ENCODE results near the gene SH3BP2. TPM values are rescaled to one million over a fixed set of nuclear protein-coding genes. Genes with fewer than 3 reads are reported as not detected.
A peak's percentile ranks its signal among the peaks of the same experiment; 100 is the strongest.

SH3BP2 gene
- total and polyA plus RNA-seq, 12 donors = 10.4 to 47.7 (median 16.4) TPM

DNA sequence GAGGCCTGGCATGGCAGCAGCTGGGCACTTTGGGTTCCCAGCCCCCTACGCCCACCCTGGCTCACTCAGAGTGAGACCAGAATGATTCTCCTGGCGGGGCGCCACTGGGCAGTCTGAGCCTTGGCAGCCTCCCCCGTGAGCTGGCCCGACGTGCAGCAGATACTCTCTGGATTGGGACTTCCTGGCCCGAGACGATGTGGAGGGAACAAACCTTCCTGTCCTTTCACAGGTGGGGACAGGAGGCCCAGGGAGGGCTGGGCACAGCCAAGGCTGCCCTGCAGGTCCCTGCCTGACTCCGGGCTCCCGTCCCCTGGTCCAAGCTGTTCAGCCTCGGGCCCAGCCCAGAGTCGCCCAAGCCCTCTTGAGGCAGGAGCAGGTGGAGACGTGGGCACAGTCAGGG, 32.9 kb downstream of the SH3BP2 start:
- H3K4me3 ChIP-seq = no peak overlapping the region
- H3K9me3 ChIP-seq = no peaks in the 10 kb centered on the region
- no peak overlapping the region for H3K27ac ChIP-seq
- no peaks in the 10 kb centered on the region for H3K27me3 ChIP-seq
- H3K4me1 ChIP-seq = peaks cover 0 to 18% (median 11%) of the 10 kb centered on the region in 9 donors
- H3K36me3 ChIP-seq = peaks cover 0 to 95% (median 12%) of the 10 kb centered on the region in 9 donors
- ATAC-seq (peak in 4 of 8 donors; percentile 34 to 62 (median 44)), DNase-seq (peak in 1 of 2 donors; percentile 48)
- WGBS, 2 donors = 47 to 61% methylated on average over 13 of the region's 13 CpGs
- intact Hi-C loops (cut with DNase I) = no loop called here
- TF ChIP-seq, protein P1, sequence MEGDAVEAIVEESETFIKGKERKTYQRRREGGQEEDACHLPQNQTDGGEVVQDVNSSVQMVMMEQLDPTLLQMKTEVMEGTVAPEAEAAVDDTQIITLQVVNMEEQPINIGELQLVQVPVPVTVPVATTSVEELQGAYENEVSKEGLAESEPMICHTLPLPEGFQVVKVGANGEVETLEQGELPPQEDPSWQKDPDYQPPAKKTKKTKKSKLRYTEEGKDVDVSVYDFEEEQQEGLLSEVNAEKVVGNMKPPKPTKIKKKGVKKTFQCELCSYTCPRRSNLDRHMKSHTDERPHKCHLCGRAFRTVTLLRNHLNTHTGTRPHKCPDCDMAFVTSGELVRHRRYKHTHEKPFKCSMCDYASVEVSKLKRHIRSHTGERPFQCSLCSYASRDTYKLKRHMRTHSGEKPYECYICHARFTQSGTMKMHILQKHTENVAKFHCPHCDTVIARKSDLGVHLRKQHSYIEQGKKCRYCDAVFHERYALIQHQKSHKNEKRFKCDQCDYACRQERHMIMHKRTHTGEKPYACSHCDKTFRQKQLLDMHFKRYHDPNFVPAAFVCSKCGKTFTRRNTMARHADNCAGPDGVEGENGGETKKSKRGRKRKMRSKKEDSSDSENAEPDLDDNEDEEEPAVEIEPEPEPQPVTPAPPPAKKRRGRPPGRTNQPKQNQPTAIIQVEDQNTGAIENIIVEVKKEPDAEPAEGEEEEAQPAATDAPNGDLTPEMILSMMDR (IDR thresholded peaks at IDR 0.05) = no peak

DNA sequence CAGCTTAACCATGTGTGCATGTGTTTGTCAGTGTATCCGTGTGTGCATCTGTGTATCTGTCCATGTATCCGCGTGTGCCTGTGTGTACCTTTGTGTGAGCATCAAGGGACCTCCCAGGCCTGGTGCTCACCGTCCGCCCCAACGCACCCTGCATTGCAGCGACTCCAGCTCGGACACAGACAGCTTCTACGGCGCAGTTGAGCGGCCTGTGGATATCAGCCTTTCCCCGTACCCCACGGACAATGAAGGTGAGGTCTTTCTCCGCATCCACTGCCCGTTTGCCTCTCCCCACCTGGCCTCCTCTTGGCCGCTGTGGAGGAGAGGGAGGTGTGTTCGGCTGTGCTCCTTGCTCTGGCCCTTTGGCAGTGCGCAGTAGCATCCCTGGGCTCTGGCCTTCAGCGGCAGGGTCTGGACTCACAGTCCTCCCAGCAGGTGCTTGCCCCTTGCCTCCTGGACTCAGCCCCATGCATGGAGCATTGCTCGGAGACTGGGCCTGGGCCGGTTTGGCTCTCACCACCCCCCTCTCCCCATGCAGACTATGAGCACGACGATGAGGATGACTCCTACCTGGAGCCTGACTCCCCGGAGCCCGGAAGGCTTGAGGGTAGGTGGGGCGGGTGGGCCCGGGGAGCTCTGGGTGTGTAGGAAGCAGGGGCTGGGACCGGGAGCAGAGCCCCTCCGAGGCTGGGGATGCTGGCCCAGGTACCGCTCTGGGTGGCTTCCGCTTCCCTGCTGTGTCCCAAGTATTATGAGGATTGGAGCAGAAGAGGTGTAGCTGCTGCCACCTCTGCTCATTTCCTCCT, 34.4 kb downstream of the SH3BP2 start:
- H3K9me3 ChIP-seq = no peaks in the 10 kb centered on the region
- ATAC-seq (no peak), DNase-seq (no peak)
- H3K27me3 ChIP-seq = no peaks in the 10 kb centered on the region
- TF ChIP-seq, protein P1 (IDR thresholded peaks at IDR 0.05) = no peak
- H3K4me1 ChIP-seq = peaks cover 0 to 18% (median 11%) of the 10 kb centered on the region in 9 donors
- intact Hi-C loops (cut with DNase I) = no loop called here
- no peak overlapping the region for H3K4me3 ChIP-seq
- no peak overlapping the region for H3K27ac ChIP-seq
- H3K36me3 ChIP-seq = peaks cover 0 to 95% (median 18%) of the 10 kb centered on the region in 9 donors
- 92% methylated on average over 31 of the region's 31 CpGs for WGBS, 2 donors

DNA sequence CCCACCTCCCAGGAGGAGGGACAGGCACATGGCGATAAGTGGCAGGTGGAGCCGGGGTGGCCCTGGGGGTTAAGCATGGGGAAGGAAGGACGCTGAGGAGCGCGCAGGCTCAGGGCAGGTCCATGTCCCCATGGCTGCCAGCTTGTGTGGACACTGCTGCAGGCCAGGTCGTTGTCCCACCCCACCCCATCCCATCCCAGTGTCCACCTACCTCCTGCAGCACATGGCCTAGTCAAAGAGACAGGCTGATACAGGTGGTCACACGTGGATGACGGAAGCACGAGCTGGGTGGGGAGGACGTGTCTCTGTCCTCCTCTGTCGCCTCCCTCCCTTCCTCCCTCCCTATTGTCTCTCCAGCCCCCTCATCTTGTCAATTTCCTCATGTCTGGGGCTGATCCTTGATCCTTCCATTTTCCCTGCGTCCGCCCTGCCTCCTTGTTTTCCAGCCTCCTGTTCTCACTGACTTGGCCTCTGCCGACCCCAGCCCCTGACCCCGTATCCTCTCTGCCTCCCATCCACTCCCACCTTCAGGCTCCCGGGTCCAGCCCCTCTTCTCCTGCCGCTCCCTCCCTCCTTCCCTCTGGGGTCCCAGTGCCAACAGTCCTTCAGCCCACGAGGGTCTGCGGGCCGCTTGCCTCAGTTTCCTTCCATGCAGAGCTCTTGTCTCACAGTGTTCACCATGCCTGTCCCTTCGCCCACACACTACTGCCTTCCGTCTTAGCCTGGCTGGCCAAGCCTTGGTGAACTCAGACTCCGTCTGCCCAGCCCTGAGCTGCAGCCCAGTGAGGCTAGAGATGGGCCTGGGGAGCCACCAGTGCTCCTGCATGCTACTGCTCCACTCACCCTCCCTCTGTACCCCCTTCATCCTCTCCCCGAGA, 35.2 kb downstream of the SH3BP2 start:
- ATAC-seq (no peak), DNase-seq (no peak)
- Histone ChIP-seq H3K4me3 (no peak overlapping the region), H3K27ac (no peak overlapping the region), H3K9me3 (no peaks in the 10 kb centered on the region), H3K27me3 (no peaks in the 10 kb centered on the region), H3K4me1 (peaks cover 0 to 17% (median 11%) of the 10 kb centered on the region in 9 donors), H3K36me3 (peaks cover 0 to 95% (median 21%) of the 10 kb centered on the region in 9 donors)
- TF ChIP-seq, protein P1 (IDR thresholded peaks at IDR 0.05) = no peak
- 78 to 83% methylated on average over 23 of the region's 24 CpGs for WGBS, 2 donors
- intact Hi-C loops (cut with DNase I) = no loop called here

DNA sequence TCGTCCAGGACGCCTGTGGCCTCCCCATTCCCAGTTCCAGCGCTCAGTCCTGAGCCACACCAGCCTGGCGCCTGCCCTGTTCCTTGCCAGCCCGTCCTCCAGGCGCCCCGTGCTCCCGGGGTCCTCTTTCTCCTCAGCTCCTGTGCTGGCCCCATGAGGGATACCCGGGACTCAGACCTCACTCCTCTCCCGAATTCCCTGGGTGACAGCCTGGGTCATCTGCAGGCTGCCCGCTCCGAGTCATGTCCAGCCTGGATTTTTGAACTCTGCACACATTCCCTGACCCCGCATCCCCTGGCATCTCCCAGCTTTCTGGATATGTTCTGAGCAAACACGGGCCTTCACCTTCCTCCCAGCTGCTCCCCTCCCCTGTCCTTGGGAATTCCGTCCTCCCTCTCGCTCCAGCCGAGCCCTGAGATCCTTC, 35.9 kb downstream of the SH3BP2 start:
- TF ChIP-seq, protein P1 (IDR thresholded peaks at IDR 0.05) = no peak
- no peaks in the 10 kb centered on the region for H3K27me3 ChIP-seq
- DNase-seq = no peak
- H3K4me1 ChIP-seq = peaks cover 0 to 15% (median 7%) of the 10 kb centered on the region in 9 donors
- intact Hi-C loops (cut with DNase I) = no loop called here
- no peak overlapping the region for H3K4me3 ChIP-seq
- no peak for ATAC-seq
- no peaks in the 10 kb centered on the region for H3K9me3 ChIP-seq
- no peak overlapping the region for H3K27ac ChIP-seq
- peaks cover 0 to 95% (median 21%) of the 10 kb centered on the region in 9 donors for H3K36me3 ChIP-seq
- WGBS, 2 donors = 88 to 91% methylated on average over 17 of the region's 17 CpGs

All from heart right ventricle (tissue), 16 donors.